Brain pericyte (primary cell): ENCODE results near the gene CMTM2.
"Not testable (repeated sequence)": the region's sequence is repeated elsewhere in the genome, so short reads cannot be mapped to it uniquely, and the experiment has no call there.

Source experiments
- DNase-seq: peaks from one replicate; pipeline ENCODE4 v3.0.0-alpha.2; 2012; ENCODE audit warnings: low read depth, low spot score

The CMTM2 gene

GRCh38 chr16:66552286-66553177, 26.7 kb upstream of the CMTM2 start, which contains the start of gene CKLF:
Gene CKLF, plus strand, starts transcription at chr16:66552576. Its CDS starts 140 bp downstream, at chr16:66552716.
- peak; percentile 85 for DNase-seq

DNA sequence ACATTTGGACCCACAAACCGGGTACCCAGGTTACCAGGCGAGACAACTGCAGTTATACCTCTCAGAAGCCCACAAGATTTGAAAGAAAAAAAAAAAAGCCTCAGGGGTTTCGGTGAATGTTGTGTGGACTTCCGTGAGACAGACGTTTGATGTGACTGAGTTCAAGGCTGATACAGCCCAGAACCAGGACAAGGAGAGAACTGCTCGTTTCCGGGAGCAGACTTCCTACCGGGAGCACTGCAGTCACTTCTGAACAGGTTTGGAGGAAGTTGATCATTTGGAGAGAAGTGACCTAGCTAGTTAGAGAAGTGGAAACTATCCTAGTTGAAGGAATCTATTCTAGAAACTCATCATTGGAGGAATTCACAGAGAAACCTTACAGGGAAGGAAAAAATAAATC, 26.0 kb upstream of the CMTM2 start:
- no peak for DNase-seq

DNA sequence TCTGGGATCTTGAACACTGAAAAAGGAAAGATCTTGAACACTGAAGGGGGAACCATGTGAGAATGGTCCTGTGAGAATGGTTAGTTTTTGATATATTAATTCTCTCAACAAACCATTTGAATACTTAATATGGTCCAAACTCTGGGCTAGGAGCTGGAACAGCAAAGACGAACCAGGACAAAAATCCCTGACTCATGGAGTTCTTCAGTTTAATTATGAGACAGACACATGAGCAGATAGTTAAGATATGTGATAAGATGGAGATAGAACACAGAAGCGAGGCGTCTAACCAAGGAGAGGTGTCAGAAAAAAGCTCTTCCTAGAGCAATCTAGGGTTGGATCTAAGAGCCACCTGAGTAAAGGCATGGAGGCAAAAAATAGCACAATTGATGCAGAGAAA, 25.2 kb upstream of the CMTM2 start:
- DNase-seq = no peak

GRCh38 chr16:66554495-66554894, 24.8 kb upstream of the CMTM2 start:
- no peak for DNase-seq

GRCh38 chr16:66560107-66560506, 19.2 kb upstream of the CMTM2 start:
- DNase-seq = no peak

DNA sequence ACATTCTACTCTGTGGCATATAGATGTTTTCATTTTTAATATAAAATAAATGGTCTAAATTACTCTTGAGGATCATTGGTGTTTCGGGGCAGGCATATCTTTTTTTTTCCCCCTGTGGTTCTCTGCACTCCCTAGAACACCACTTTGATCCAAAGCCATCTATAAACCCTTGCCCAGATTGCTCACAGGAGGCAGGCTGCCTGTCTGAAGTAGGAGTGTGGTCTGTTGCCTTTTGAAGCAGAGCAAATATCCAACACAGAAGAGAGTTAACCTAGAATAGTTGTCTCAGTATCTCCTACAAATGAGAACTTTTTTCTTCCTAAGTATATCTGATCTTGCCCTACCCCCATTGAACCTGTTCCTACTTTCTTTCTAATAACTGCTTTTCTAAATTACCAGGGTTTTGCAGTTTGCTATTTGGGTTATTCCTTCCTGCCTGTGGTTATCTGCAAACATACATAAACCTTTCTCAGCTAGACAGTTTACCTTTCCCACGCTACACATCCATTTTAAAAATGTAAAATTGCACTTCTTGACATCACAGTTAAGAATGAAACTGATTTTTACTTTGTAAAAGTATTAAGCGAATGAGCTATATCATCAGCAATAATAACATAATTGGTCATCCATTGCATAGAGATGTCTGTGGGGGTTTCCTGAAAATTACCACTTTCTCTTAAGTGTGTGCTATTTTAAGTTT, 17.7 kb upstream of the CMTM2 start:
- no peak for DNase-seq

DNA sequence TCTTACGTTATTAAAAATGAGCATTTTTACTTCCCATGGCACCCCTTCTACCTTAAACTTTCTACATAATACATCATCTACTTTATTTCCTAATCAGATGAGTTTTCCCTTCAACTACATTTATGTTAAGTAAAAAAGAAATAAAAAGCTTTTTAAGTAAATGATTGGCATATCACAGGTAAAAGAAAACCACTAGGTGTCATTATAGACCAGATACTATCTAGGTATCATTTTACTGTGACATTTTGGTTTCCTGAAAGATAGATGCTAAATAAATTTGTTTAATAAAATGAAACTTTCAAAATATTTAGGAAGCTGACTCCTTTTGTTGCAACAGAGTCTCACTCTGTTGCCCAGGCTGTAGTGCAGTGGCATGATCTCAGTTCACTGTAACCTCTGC, 16.9 kb upstream of the CMTM2 start:
- no peak for DNase-seq

DNA sequence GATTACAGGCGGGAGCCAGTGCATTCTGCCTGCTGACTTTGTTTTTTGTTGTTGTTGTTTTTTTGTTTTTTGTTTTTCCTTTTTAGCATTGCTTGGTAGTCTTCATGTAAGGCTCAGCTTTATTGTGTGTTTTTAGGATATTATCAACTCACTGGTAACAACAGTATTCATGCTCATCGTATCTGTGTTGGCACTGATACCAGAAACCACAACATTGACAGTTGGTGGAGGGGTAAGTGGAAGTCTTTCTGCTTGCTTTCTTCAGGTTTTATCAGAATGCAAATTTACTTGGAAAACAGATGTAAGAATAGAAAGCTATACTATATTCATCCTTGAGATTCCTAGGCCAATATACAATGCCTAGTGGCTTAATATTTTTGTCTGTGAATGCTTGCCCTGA, 16.3 kb upstream of the CMTM2 start:
- no peak for DNase-seq

- no peak for DNase-seq
Measured at GRCh38 chr16:66563574-66564334, 15.5 kb upstream of the CMTM2 start.

DNA sequence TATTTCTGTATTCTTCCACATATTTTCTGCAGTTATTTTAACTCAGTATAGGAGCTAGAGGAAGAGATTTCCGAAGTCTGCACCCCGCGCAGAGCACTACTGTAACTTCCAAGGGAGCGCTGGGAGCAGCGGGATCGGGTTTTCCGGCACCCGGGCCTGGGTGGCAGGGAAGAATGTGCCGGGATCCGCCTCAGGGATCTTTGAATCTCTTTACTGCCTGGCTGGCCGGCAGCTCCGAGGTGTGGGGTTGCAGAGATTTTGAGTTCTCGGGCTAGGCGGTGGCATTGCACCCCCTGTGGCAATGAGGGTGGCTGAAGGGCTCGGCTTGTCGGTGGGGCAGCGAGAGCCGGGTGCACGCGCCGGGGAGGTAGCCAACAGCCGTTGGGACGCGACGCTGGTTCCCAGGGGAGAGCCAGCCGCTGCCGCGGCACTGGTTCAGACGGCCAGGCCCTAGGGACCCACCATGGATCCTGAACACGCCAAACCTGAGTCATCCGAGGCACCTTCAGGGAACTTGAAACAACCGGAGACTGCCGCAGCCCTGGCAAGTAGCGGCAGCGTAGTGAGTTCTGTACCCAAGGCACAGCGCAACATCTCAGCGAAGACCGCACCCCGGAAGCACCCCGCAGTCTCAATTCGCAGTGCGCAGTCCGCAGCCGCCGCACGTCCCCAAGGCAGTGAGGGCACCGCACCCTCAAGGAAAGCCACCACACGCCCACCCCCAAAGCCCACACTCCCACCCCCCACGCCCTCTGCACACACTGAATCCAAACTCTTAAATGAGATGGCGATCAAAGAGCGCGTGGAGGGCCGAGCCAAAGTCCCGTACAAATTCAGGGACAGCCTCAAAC, 13.0 kb upstream of the CMTM2 start, which contains the start of gene CMTM1:
Gene CMTM1, plus strand, starts transcription at position 389 of the 851 bp plus-strand sequence. Its CDS starts 75 bp downstream, at position 464.
- no peak for DNase-seq

GRCh38 chr16:66567270-66567669, 12.0 kb upstream of the CMTM2 start:
- not testable (repeated sequence) for DNase-seq

GRCh38 chr16:66568355-66568754, 10.9 kb upstream of the CMTM2 start:
- DNase-seq = no peak

DNA sequence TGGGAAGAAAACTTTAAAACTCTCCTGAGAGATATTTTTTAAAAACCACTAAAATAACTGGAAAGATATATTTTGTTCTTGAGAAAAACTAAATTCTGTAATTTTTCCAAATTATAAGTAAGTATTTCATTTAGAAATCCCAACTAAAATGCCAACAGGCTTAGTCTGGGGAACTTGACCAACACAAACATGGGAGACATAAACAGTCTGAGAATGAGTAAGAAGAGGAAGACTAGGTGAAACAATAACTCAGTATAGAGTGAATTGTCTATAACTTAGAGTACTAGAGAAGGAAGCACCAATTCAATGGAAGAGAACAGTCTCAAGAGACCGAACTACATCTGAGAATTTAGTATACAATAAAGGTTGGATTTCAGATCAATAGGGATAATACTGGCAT, 10.1 kb upstream of the CMTM2 start:
- DNase-seq = no peak

- DNase-seq = no peak
Measured at GRCh38 chr16:66569827-66570405, 9.3 kb upstream of the CMTM2 start.

DNA sequence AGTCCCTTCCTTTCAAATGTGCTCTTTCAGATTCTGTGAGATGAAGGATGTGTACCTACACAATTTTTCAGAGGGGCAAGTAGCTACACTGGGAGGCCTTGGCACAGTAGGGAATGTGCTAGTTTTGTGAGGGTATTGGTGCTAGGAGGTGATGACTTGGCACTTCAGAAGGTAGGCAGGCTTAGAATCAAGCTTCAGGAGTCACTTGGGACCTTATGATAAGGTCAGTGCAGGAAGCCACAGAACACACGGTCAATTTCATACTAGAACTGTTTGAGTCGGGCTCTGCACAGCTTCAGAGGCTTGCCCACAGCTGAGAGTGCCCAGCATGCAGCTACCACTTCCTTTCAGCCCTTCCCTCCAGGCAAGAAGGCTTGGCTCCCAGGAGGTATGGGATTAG, 6.9 kb upstream of the CMTM2 start:
- no peak for DNase-seq

DNA sequence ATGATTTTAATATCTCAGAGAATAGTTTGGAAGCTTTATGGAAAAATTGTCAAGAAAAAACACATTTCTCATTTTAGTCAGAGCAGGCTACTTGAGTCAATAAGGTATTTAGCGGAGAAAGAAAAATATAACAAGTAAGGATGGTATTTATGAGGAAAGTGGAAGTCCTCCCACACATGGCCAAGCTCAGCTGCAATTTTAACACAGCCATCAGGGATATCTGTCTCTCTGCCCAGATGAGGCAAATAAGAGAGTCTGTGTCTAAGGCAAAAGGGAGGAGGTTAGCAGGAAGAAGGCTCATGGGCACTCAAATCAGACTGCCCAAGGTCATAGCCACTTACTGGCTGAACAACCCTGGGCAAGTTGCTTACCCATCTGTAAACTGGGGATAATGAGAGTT, 5.2 kb upstream of the CMTM2 start:
- no peak for DNase-seq

- DNase-seq = no peak
Measured at GRCh38 chr16:66574531-66574930, 4.7 kb upstream of the CMTM2 start.

GRCh38 chr16:66575060-66575459, 4.2 kb upstream of the CMTM2 start:
- no peak for DNase-seq

DNA sequence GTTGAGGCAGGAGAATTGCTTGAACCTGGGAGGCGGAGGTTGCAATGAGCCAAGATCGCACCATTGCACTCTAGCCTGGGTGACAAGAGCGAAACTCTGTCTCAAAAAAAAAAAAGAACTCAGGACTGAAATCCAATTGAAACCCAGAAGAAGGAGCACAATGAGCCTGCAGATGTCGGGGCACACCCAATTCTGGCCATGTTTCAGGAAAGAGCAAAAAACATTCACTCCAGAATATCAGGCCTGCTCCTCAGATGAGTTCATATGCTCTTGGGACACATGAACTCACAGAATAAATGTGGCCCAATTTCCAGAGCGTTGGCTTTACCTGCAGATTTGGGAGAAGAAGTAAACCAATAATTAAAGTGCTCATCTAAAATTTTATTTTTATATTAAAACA, 3.0 kb upstream of the CMTM2 start:
- DNase-seq = no peak

GRCh38 chr16:66580605-66581209, 1.4 kb downstream of the CMTM2 start:
- DNase-seq = no peak
